HG03378 (cell line): ENCODE data around the gene USP37.

Experiments
- ATAC-seq: cut with Tn5 transposase; IDR thresholded peaks from one replicate; pipeline ENCODE4 v1.9.1; 2021; ENCODE audit warnings: mild to moderate bottlenecking, moderate library complexity; ENCODE audit not compliant: unreplicated experiment

The USP37 gene

DNA sequence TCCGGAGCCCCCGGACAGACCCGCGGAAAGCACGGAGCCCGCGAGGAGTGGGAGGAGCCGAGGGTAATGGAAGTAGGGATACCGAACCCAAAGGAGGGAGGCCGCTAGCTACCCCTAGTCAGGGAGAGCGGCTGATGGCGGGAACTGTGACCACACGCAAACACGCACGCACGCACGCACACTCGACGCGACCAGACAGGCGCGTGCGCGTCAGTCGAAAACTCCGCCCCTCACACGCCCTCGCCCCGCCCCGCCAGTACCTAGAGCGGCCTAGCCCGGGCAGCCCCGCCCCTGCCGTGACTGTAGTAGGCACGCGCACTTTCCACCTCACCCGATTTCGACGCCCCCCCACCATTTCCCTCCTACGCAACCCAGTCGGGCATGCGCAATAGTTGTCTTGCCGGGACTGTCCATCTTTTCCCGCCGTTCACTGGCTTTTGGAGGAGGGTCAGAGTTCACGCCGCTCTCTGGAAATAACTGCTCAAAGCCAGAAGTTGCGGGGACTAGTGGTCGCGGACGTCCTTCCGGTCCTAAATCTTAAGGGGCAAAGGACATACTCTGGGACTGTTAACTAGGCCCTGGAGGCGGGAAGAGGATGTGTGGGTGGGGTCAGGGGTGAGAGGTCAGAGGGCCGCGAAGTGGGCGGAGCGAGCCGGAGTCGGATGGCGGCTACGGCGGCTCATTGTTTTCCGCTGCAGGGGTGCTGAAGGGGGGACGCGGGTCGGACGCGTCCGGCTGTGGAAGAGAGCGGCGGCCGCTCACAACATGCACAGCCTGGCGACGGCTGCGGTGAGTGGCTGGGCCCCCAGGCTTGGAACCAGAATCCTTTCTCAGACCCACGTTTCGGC is at the start of gene USP37, which contains the start of gene CNOT9:
Gene USP37 (minus strand): TSS at position 162 of the 848 bp plus-strand sequence. CDS start 9,698 bp downstream, outside the sequence.
Gene CNOT9 (plus strand): TSS at position 650 of the 848 bp plus-strand sequence. CDS start 116 bp downstream, at position 766.
- ATAC-seq: peak; percentile 54

- ATAC-seq: no peak
Measured at GRCh38 chr2:218615868-218616315, 47.7 kb upstream of the USP37 start.

- no peak for ATAC-seq
Measured at GRCh38 chr2:218607436-218608115, 39.4 kb upstream of the USP37 start, which contains the start of gene PLCD4. Gene PLCD4 (plus strand): TSS chr2:218607899. CDS start chr2:218615740, 7,841 bp downstream.

DNA sequence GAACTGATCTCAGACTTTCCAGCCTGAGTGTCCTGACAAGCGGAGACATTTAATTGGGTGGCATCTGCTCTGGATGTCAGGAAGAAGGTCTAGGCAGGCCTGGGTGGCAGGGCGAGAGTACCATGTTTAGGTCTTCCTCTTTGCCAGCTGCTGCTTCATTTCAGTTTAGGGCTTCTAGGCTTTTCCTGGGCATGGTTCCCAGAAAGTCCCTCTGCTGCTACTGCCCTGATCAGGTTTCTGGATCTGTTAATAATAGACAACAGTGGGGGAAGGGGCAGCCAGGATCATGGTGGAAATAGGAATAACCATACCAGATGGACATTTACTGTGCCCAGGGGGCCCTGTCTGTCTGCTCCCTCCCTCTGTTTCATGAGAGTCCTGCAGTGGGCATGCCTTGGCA is 37.3 kb upstream of the USP37 start:
- no peak for ATAC-seq

GRCh38 chr2:218585541-218585940 is 17.4 kb upstream of the USP37 start:
- ATAC-seq: no peak

DNA sequence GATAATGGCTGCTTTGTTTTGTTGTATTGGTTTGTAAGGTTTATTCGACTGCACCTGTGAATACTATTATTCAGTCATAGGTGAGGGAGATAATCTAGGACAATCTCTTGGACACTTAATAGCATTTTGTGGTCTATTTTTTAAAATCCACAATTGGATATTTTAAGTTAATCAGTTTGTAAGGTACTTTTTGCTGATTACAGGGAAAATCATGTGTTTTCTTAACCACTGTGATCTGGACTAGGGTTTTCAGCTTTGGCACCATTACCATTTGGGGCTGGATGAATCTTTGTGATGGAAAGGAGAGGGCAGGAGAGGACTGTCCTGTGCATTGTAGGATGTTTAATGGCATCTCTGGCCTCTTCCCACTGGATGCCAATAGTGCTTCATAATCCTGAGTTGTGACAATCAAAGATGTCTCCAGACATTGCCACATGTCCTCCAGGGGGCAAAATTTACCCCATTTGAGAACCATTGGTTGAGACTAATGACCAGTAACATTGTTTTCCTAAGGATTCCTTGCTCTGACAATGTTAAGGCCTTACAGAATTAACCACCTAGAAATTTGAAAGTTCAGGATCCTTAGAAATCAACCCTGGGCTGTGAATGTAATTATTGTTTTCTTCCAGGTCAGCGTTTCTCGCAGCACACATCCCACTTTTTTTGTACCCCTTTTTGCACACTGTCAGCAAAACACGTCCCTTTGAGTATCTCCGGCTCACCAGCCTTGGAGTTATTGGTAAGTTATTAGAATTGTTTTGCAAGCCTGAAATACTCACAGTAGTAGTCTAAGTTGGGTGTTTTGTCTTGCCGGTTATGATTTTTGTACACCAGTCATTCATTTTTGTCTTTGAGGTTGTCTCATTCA is 16.1 kb upstream of the USP37 start:
- no peak for ATAC-seq

- ATAC-seq: peak; percentile 76
Measured at GRCh38 chr2:218582076-218582475, 13.9 kb upstream of the USP37 start.

GRCh38 chr2:218578272-218578877 is 10.2 kb upstream of the USP37 start:
- no peak for ATAC-seq

DNA sequence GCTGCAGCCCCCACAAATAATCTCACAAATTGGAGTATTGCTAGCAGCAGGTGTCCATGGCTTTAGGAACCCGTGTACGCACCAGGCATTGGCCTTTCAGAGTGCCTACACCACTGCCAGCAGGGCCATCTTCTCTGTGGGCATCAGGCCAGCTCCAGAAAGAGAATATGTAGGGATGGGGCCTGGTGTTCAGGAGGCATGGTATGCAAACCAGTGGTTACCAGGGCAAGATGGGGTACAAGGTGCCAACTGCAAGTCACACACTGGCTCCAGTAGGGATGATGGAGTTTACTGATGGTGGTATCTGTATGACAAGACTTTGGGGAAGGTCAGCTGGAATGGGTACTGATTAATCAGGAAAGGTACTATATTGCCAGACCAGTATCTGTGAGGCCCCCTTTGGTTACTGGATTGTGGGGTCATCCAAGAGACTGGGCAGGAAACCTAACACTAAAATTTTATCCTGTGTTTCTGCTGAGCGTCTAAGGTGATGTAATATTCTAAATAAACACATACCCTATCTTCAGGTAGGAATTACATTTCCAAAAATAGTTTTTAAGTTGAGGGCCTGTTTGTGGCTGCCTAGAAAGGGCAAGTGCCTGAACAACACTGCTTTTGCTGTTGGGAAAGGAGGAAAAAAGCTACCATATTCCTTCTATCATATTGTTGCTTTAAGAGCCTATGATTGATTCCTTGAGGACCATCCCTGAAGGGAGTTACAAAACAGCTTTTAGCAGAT is 9.5 kb upstream of the USP37 start:
- ATAC-seq: no peak

GRCh38 chr2:218576854-218577253 is 8.7 kb upstream of the USP37 start:
- no peak for ATAC-seq

DNA sequence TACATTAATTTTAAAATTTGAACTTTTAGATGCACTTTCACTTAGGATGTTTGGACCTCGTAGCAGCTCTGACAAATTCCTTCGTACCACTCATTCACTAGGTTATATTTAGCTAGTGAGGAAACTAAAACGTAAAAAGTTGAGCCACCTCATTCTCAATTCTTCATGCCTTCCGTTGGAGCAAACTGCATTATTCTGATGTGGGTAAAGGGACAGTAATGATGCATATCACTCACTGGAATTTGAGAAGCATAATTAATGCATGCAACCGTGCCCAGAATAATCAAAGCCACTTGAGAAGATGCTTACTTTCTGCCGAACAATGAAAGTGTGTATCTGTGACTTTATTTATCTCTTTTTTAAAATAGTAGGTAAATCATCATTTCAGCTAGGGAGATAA is 2.7 kb upstream of the USP37 start:
- ATAC-seq: no peak

GRCh38 chr2:218569661-218570500 is 1.7 kb upstream of the USP37 start:
- no peak for ATAC-seq

GRCh38 chr2:218569038-218569431 is 884 bp upstream of the USP37 start:
- peak; percentile 26 for ATAC-seq

GRCh38 chr2:218567797-218568189 is 358 bp downstream of the USP37 start:
- peak; percentile 29 for ATAC-seq

DNA sequence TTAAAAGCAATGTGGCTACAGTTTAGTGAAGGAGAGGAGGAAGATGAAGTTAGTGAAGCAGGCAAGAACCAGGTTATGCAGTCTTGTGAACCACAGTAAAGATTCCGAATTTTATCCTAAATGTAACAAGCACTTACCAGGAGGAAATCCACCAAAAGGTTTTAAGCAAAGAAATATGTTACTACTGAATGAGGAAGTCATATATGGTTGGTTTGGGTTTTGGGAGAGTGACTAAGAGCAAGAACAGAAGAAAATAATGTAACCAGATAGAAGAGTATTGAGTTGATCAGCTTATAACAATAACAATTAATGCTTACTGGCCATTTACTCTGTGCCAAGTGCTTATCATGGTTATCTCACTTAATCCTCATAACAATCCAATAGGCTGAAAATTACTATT is 1.9 kb downstream of the USP37 start:
- no peak for ATAC-seq

- no peak for ATAC-seq
Measured at GRCh38 chr2:218564056-218564455, 4.1 kb downstream of the USP37 start.

DNA sequence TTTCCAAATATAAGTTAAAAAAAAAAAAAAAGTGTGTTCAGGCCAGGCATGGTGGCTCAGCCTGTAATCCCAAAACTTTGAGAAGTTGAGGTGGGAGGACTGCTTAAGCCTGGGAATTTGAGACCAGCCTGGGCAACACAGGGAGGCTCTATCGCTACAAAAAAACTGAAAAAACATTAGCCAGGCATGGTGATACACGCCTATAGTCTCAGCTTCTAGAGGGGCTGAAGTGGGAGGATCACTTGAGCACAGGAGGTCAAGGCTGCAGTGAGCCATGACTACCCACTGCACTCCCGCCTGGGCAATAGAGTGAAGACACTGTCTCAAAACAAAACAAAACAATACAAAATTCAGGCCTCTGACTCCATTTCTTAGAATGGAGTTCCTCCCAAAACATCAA is 9.2 kb downstream of the USP37 start:
- no peak for ATAC-seq

GRCh38 chr2:218557941-218558340 is 10.2 kb downstream of the USP37 start:
- no peak for ATAC-seq

DNA sequence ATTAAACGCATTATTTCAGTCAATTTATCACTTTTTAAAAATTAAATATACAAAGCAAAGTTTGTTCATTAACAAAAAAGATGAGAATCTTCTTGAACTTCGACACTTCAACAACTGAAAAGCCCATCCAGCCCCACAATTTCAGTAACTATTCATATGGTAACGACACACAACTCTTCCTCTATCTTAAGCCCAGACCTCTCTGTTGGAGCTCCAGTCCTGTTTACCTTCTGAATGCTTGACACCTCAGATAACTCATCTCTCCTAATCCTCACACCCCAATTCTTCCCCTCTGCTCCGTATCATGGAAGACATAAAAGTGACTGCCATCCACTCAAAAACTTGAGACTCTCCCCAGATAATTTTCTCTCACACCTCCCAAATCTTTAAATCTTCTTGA is 12.6 kb downstream of the USP37 start:
- no peak for ATAC-seq
